HG02763 (cell line): ENCODE data around the gene TMEM176A.
"Not testable (repeated sequence)": the region's sequence is repeated elsewhere in the genome, so short reads cannot be mapped to it uniquely, and the experiment has no call there.

ENCODE experiments used
- ATAC-seq: cut with Tn5 transposase; IDR thresholded peaks from one replicate; pipeline ENCODE4 v1.9.1; 2021; ENCODE audit warnings: mild to moderate bottlenecking, moderate library complexity; ENCODE audit not compliant: unreplicated experiment

TMEM176A gene, protein sequence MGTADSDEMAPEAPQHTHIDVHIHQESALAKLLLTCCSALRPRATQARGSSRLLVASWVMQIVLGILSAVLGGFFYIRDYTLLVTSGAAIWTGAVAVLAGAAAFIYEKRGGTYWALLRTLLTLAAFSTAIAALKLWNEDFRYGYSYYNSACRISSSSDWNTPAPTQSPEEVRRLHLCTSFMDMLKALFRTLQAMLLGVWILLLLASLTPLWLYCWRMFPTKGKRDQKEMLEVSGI

GRCh38 chr7:150800581-150801241 lies at the start of gene TMEM176A:
Gene TMEM176A, plus strand, starts transcription at chr7:150800769. Its CDS starts 782 bp downstream, at chr7:150801551.
- ATAC-seq: no peak

GRCh38 chr7:150751702-150752101 lies 48.9 kb upstream of the TMEM176A start:
- no peak for ATAC-seq

GRCh38 chr7:150753239-150753638 lies 47.3 kb upstream of the TMEM176A start:
- ATAC-seq: no peak

DNA sequence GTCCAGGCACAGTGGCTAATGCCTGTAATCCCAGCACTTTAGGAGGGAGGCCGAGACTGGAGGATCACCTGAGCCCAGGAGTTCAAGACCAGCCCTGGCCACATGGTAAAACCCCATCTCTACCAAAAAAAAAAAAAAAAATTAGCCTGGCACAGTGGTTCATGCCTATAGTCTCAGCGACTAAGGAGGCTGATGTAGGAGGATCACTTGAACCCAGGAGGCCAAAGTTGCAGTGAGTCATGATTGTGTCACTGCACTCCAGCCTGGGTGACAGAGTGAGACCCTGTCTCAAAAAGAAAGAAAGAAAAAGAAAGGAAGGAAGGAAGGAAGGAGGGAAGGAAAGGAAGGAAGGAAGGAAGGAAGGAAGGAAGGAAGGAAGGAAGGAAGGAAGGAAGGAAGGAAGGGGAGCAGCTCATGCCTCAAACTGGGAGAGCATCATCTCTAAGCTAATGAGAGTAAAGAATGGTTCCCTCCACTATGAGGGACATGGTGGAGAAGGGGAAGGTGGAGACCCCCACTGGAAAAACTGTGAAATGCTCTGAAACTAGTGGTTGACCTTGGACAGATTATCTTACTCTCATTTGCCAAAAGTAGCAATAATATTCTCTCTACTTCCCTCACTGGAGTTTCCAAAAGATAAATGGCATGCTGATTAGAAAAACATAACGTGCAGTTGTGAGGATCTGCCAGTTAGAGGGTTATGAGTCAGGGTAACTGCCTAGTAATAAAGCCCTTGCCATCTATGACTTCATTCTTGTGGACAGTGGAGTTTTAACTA lies 46.6 kb upstream of the TMEM176A start:
- ATAC-seq: no peak

DNA sequence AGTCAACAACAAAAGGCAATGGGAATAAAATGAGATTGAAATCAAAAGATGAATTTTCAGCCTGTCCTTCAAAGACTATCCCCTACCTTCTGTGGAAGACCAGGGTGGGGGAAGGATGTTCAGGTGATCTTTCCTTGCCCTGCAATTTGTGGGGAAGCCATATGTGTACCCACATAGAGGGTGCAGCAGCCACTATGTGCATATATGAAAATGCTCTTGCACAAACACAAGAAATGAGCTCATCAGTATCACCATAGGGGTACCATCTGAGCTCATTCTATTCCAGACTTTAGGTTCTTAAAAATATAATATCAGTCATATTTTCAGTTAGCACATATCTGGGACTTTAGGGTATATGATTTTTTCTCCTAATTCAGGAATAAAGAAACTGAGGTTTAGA lies 45.6 kb upstream of the TMEM176A start:
- ATAC-seq: no peak

- no peak for ATAC-seq
These were observed 45.0 kb upstream of the TMEM176A start for GRCh38 chr7:150755473-150756099.

- no peak for ATAC-seq
These were observed 44.4 kb upstream of the TMEM176A start for GRCh38 chr7:150756166-150756565.

DNA sequence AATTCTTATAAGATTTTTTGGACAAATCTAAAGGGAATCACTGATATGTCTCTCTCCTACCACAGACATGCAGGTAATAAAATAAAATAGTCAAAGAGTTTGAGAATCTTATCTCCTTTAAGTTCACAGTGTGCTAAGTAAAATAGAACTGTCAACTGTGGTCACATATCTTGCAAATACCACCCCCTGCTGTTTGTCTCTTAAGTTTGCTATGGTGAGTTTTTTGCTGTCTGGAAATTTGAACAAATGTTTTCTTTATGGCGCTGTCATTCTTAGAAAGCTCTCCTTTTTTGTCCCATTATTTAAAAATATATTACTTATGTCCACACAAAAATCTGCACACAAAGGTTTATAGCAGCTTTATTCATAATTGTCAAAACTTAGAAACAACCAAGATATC lies 43.7 kb upstream of the TMEM176A start:
- no peak for ATAC-seq

DNA sequence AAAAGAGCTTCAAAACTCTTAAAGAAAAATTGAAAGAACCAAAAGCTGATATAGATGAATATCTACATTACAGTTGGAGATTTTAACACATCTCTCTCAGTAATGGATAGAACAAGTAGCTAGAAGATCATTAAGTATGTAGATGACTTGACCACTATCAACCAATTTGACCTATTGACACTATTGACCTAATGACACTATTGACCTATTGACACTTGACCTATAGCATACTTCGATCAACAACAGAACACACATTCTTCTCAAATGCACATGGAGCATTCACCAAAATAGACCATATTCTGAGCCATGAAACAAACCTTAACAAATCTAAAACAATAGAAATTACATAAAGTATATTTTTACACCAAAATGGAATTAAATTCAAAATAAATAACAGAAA lies 41.1 kb upstream of the TMEM176A start:
- ATAC-seq: no peak

DNA sequence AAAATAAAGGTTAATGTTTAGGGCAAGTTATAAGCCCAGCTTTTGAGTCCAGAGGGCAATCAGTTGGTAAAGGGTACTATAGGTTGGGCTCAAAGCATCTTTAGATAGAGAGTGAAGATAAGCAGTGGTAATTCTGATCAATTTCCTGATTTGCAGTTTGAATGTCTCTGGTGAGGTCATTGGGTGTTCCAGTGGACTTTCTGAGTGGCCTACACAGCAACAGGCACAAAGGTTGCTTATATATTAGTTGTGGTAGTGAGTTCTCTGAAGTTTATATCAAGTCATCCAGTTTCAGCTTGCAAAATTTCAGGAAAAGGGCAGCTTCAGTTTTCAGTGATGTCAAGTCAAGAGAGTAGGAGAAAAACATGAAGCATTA lies 34.2 kb upstream of the TMEM176A start:
- no peak for ATAC-seq

DNA sequence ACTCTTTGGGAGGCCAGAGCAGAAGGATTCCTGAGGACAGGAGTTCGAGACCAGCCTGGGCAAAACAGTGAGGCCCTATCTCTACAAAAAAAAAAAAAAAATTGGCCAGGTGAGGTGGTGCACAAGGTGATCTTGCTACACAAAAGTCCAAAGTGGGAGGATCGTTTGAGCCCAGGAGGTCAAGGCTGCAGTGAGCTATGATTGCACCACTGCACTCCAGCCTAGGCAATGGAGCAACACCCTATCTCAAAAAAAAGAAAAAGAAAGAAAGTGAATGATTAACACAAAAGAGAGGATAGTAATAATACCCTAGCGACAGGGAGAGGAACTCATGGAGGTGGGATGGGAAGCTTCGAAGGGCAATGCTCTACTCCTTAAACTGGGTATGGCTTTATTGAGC lies 30.8 kb upstream of the TMEM176A start:
- no peak for ATAC-seq

DNA sequence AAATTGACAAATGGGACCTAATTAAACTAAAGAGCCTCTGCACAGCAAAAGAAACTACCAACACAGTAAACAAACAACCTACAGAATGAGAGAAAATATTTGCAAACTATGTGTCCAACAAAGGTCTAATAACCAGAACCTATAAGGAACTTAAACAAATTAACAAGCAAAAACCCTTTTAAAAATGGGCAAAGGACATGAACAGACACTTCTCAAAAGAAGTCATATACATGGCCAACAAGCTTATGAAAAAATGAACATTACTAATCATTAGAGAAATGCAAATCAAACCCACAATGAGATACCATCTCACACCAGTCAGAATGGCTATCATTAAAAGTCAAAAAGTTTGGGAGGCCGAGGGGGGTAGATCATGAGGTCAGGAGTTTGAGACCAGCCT lies 26.4 kb upstream of the TMEM176A start:
- ATAC-seq: not testable (repeated sequence)

DNA sequence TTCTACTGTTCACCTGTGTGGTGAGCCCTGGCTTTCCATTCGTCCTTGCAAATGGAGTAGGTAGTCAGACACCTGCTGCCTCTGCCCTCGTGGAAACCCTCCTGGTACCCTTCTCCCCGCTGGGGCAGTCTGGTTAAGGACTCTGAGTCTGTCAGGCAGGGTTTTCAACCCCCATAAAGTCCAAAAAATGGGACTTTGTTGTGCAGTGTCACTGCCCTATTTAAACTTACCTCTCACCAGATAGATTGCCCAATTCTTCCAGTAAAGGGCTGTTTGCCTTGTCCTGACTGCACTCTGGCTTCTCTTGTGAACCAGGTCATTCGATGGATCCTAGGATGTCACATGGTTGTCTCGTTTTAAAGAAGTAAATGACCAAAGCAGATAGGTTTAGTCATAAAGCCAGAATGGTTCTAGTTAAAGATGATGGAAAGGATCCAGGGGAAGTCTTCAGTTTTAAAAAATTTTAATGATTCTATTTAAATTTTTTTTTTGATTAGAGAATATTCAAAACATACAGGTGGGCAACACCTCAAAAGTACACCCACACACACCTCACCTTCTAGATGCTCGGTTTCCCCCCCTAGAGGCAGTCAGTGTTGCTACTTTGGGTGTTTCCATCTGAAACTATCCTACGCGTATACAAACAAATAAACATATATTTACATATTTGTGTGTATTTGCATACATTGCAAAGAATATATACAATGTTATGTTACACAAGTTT lies 22.4 kb upstream of the TMEM176A start:
- no peak for ATAC-seq

DNA sequence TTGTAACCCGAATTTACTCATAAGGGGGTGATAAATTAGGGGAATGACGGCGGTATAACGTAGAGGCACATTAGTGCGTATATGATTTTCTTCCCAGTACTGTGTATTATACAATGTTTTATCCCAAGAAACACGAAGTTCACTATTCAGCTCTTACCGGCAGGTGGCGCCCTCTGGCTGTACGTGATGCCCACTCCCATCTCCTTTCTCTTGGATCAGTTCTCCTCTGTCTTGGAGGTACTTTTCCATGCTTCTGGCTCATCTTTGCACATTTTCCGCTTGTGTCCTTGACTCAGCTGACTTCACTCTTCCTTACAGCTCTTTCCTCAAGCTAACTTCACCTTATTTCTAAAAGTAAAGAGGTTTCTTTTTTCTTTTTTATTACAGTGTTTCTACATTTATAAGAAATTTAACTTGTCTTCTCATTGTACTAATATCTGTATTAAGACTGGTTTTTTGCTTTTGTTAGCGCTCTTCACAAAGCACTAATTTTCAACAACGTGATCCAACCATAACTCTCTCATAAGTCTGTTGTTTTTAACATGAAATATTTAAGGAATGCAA lies 21.7 kb upstream of the TMEM176A start:
- peak; percentile 54 for ATAC-seq

DNA sequence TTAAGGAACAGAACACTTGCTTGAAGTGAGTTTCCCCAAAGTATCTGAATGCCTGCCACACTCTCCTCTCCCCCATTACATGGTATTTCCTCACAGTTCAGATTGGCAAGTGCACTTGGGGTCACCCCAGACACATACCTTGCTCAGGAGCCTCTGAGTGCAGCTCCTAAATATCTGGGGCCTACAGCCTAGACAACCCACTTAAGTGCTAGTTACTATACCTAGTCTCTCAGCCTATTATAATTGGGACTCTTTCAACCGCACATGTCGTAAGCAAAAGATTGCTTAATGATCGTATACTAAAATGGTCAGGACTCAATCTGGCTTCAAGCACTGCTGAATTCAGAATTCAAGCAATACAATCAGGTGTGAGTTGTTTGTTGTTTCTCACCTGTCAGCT lies 20.3 kb upstream of the TMEM176A start:
- ATAC-seq: no peak

GRCh38 chr7:150781103-150781502 lies 19.5 kb upstream of the TMEM176A start:
- no peak for ATAC-seq

DNA sequence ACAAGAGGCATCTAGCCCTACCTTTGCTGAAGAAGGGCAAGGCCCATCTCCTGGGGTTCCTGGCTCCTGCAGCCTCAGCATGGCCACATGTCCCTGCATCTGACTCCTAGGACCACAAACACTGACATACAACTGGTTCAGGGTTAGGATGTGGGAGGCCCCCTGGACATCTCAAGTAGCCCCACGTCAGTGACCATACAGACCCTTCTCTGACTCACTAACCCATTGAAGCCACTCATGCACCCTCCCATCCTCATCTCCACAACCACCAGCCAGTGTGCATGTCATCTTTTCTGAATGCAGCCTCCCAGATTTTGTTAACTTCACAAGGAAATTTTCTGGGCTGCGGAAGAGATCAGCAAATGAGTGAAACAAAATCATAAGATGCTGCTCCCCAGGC lies 18.6 kb upstream of the TMEM176A start:
- ATAC-seq: no peak

- ATAC-seq: no peak
These were observed 16.3 kb upstream of the TMEM176A start for GRCh38 chr7:150784120-150784736.

GRCh38 chr7:150784954-150785353 lies 15.6 kb upstream of the TMEM176A start:
- ATAC-seq: no peak
